Activated naive CD4-positive, alpha-beta T cell treated with anti-CD3 and anti-CD28 coated beads, Interleukin-2, amount 50 U/mL, for 24 hours (primary cell): ENCODE data around the gene DCTN5.
"Not testable (repeated sequence)": the region's sequence is repeated elsewhere in the genome, so short reads cannot be mapped to it uniquely, and the experiment has no call there.

Source experiments
- H3K27ac Mint-ChIP-seq: one replicate; pipeline ENCODE4 v1.8.0; 2021; ENCODE audit warnings: mild to moderate bottlenecking, mixed read lengths
- H3K27me3 Mint-ChIP-seq: one replicate; pipeline ENCODE4 v1.8.0; 2021; ENCODE audit warnings: mixed read lengths
- H3K36me3 Mint-ChIP-seq: one replicate; pipeline ENCODE4 v1.8.0; 2021; ENCODE audit warnings: mixed read lengths
- H3K4me1 Mint-ChIP-seq: one replicate; pipeline ENCODE4 v1.8.0; 2021; ENCODE audit warnings: mixed read lengths
- H3K4me3 Mint-ChIP-seq: one replicate; pipeline ENCODE4 v1.8.0; 2021; ENCODE audit warnings: mild to moderate bottlenecking, mixed read lengths
- H3K9me3 Mint-ChIP-seq: one replicate; pipeline ENCODE4 v1.8.0; 2021; ENCODE audit warnings: mixed read lengths

DCTN5 gene

GRCh38 chr16:23640931-23641765, at the start of gene DCTN5, which contains the start of gene PALB2:
TSS of gene DCTN5 (plus strand) at chr16:23641466. CDS start at chr16:23641543, 77 bp downstream.
TSS of gene PALB2 (minus strand) at chr16:23641310. CDS start at chr16:23641157, 153 bp downstream.
- H3K27ac Mint-ChIP-seq = peak within 1 kb of the TSS; percentile 97
- H3K27me3 Mint-ChIP-seq = no peaks in the 10 kb centered on the region
- H3K4me1 Mint-ChIP-seq = peaks cover 33% of the 10 kb centered on the region
- H3K36me3 Mint-ChIP-seq = peaks cover 12% of the 10 kb centered on the region
- peaks cover 5% of the 10 kb centered on the region for H3K9me3 Mint-ChIP-seq
- peak within 1 kb of the TSS; percentile 94 for H3K4me3 Mint-ChIP-seq

GRCh38 chr16:23594186-23594585, 47.1 kb upstream of the DCTN5 start:
- Mint-ChIP-seq H3K27me3 (no peaks in the 10 kb centered on the region), H3K27ac (no peak overlapping the region), H3K36me3 (peaks cover 8% of the 10 kb centered on the region)

DNA sequence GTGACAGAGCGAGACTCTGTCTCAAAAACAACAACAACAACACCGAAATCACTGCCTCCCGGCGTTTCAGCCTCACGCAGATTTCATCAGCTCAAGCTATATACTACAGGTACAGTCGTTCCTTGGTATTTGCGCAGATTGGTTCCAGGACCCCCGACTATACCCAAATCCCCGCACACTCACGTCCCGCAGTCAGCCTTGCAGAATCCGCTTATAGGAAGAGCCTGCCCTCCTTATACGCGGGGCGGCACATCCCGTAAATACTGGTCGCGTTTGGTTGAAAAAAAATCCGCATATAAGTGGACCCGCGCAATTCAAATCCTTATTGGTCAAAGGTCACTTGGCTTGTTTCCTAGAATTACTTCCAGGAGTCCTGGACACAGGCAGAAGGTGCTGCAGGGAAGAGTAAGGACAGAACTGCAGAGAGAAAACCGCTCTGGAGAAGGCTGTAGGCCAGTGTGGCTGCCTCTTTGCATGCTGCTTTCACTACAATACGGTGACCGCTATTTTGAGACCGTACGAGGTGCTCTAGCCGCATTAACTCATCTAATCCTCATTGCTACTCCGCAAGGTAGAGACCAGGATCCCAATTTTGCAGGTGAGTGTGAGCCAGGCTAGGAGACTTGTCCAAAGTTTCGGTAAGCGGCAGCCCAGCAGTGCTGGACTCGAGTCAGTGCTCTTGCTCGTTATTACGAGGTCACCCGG, 45.9 kb upstream of the DCTN5 start:
- Mint-ChIP-seq H3K36me3 (peaks cover 6% of the 10 kb centered on the region), H3K9me3 (no peaks in the 10 kb centered on the region), H3K27ac (peak overlapping the region; percentile 55), H3K4me3 (peak overlapping the region; percentile 87), H3K4me1 (peaks cover 32% of the 10 kb centered on the region), H3K27me3 (no peaks in the 10 kb centered on the region)

More at GRCh38 chr16:23594186-23594585, 47.1 kb upstream of the DCTN5 start:
- Mint-ChIP-seq H3K4me3 (no peak overlapping the region), H3K9me3 (no peaks in the 10 kb centered on the region), H3K4me1 (peaks cover 36% of the 10 kb centered on the region)

GRCh38 chr16:23595951-23596720, 45.1 kb upstream of the DCTN5 start, which contains the start of gene NDUFAB1:
TSS of gene NDUFAB1 (minus strand) at chr16:23596316. CDS start at chr16:23596290, 26 bp downstream.
- Mint-ChIP-seq H3K36me3 (peaks cover 4% of the 10 kb centered on the region), H3K9me3 (no peaks in the 10 kb centered on the region), H3K4me3 (peak within 1 kb of the TSS; percentile 87), H3K27me3 (no peaks in the 10 kb centered on the region), H3K4me1 (peaks cover 28% of the 10 kb centered on the region), H3K27ac (peak within 1 kb of the TSS; percentile 80)

GRCh38 chr16:23597003-23597756, 44.1 kb upstream of the DCTN5 start:
- Mint-ChIP-seq H3K4me1 (peaks cover 20% of the 10 kb centered on the region), H3K27ac (peak overlapping the region; percentile 55), H3K4me3 (peak overlapping the region; percentile 52), H3K36me3 (peaks cover 4% of the 10 kb centered on the region), H3K27me3 (no peaks in the 10 kb centered on the region), H3K9me3 (no peaks in the 10 kb centered on the region)

DNA sequence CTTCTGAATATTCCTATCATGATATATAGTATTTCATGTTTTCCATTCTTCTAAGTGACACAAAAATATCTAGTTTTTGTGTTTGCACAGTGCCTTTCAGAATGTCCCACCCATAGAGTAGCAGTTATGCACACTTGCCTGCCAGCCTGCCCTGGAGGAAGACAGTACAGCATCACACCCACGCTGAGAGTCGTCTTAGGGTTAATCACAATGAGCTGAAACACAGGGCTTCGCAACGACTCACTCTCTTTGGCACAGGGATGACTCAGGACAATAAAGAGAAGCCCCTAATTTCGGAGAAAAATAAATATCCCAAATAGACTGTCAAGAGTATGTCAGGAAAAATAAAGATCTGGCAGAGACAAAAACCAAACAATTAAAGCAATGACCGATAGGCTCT, 33.5 kb upstream of the DCTN5 start:
- no peaks in the 10 kb centered on the region for H3K9me3 Mint-ChIP-seq
- H3K4me3 Mint-ChIP-seq = no peak overlapping the region
- H3K27ac Mint-ChIP-seq = no peak overlapping the region
- H3K27me3 Mint-ChIP-seq = no peaks in the 10 kb centered on the region
- H3K4me1 Mint-ChIP-seq = no peaks in the 10 kb centered on the region
- H3K36me3 Mint-ChIP-seq = peaks cover 6% of the 10 kb centered on the region

- Mint-ChIP-seq H3K27me3 (no peaks in the 10 kb centered on the region), H3K36me3 (peaks cover 6% of the 10 kb centered on the region), H3K4me1 (no peaks in the 10 kb centered on the region), H3K4me3 (no peak overlapping the region), H3K9me3 (no peaks in the 10 kb centered on the region), H3K27ac (no peak overlapping the region)
Observed at GRCh38 chr16:23608194-23608593, 33.1 kb upstream of the DCTN5 start.

DNA sequence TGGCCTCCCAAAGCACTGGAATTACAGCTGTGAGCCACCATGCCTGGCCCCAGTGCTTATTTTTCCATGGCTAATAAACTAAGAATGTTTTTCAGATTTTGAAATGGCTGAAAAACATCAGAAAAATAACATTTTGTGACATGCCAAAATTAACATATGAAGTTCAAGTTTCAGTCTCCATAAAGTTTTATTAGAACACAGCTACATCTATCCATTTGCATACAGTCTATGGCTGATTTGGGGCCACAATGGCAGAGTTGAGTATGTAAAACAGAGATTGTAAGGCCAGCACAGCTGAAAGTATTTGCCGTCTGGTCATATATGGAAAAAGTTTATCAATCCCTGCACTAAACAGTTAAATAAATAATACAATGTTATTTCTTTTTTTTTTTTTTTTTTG, 31.3 kb upstream of the DCTN5 start:
- H3K27me3 Mint-ChIP-seq = no peaks in the 10 kb centered on the region
- no peak overlapping the region for H3K27ac Mint-ChIP-seq
- H3K9me3 Mint-ChIP-seq = no peaks in the 10 kb centered on the region
- peaks cover 6% of the 10 kb centered on the region for H3K36me3 Mint-ChIP-seq
- no peak overlapping the region for H3K4me3 Mint-ChIP-seq
- no peaks in the 10 kb centered on the region for H3K4me1 Mint-ChIP-seq

GRCh38 chr16:23610905-23611304, 30.4 kb upstream of the DCTN5 start:
- not testable (repeated sequence) for H3K27ac Mint-ChIP-seq, H3K4me1 Mint-ChIP-seq, H3K27me3 Mint-ChIP-seq, H3K9me3 Mint-ChIP-seq, H3K36me3 Mint-ChIP-seq, H3K4me3 Mint-ChIP-seq

DNA sequence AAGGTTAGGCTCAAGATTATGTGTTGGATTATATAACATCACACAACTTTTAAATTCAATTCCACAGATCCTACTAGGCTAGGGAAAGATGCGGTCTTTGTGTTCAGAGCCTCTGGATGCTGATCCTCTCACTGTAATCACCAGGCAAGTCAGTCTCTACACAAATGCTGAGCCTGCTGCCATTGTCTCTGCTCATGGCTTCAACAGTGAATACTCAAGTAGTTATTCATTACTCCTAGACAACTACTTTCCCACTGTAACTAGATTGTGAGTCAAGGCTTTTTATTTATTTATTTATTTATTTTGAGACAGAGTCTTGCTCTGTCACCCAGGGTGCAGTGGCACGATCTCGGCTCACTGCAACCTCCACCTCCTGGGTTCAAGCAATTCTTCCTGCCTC, 29.3 kb upstream of the DCTN5 start:
- Mint-ChIP-seq H3K9me3 (no peaks in the 10 kb centered on the region), H3K4me3 (no peak overlapping the region), H3K36me3 (peaks cover 7% of the 10 kb centered on the region), H3K27ac (no peak overlapping the region), H3K4me1 (no peaks in the 10 kb centered on the region), H3K27me3 (no peaks in the 10 kb centered on the region)

- H3K36me3 Mint-ChIP-seq = peaks cover 10% of the 10 kb centered on the region
- no peaks in the 10 kb centered on the region for H3K9me3 Mint-ChIP-seq
- no peaks in the 10 kb centered on the region for H3K27me3 Mint-ChIP-seq
- no peaks in the 10 kb centered on the region for H3K4me1 Mint-ChIP-seq
- H3K4me3 Mint-ChIP-seq = no peak overlapping the region
- no peak overlapping the region for H3K27ac Mint-ChIP-seq
Observed at GRCh38 chr16:23615805-23616204, 25.5 kb upstream of the DCTN5 start.

DNA sequence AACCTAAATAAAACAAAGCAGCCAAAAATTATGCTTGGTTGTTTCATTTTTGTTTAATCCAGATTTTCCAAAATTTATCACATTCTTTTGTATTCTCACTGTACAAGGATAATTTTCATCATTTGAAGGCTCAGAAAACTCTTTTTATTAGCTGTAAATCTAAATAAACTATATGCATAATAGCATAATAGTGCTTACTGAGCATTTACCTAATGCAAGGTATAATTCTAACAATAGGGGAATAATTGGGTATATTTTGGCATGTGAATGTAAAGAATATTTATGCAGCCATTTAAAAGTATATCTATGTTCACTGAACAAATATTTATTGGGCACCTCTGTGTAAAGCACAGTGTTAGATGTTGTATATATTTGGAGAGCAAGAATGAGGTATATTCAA, 17.2 kb upstream of the DCTN5 start:
- Mint-ChIP-seq H3K4me3 (no peak overlapping the region), H3K27me3 (no peaks in the 10 kb centered on the region), H3K9me3 (no peaks in the 10 kb centered on the region), H3K27ac (no peak overlapping the region), H3K36me3 (peaks cover 11% of the 10 kb centered on the region), H3K4me1 (no peaks in the 10 kb centered on the region)

DNA sequence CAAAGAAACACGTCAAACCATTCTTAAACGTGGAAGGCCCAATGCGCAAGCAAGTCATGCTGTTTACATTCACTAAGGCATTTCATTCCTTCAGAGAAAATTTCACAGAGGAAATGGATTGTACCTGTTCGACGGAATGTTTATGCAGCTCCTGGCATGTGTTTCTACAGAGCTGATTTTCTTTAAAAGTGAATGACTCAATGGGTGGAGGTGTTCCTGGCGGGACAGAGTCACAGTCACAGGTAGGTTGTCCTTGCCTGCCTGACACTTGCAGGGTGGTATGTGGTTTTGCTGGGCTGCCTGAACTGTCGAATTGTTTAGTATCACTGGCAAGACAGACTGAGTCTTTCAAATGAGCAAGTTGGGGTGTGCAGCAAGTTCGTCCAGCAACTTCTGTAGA, 11.8 kb upstream of the DCTN5 start:
- peaks cover 10% of the 10 kb centered on the region for H3K36me3 Mint-ChIP-seq
- no peak overlapping the region for H3K27ac Mint-ChIP-seq
- no peak overlapping the region for H3K4me3 Mint-ChIP-seq

DNA sequence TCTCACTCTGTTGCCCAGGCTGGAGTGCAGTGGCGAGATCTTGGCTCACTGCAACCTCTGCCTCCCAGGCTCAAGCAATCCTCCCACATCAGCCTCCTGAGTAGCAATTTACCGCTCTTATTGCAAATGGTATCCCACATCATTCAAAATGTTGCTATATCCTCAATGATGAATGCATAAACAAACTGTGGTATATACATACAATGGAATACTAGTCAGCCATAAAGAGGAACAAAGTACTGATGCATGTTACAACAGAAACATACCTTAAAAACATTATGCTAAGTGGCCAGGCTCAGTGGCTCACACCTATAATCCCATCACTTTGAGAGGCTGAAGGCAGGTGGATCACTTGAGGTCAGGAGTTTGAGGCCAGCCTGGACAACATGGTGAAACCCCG, 9.4 kb upstream of the DCTN5 start:
- Mint-ChIP-seq H3K4me1 (peaks cover 20% of the 10 kb centered on the region), H3K36me3 (peaks cover 15% of the 10 kb centered on the region)
- H3K27me3 Mint-ChIP-seq, H3K9me3 Mint-ChIP-seq, H3K27ac Mint-ChIP-seq, H3K4me3 Mint-ChIP-seq: not testable (repeated sequence)

More for the DNA sequence above, 11.8 kb upstream of the DCTN5 start:
- Mint-ChIP-seq H3K4me1 (peaks cover 20% of the 10 kb centered on the region), H3K27me3 (no peaks in the 10 kb centered on the region), H3K9me3 (no peaks in the 10 kb centered on the region)

DNA sequence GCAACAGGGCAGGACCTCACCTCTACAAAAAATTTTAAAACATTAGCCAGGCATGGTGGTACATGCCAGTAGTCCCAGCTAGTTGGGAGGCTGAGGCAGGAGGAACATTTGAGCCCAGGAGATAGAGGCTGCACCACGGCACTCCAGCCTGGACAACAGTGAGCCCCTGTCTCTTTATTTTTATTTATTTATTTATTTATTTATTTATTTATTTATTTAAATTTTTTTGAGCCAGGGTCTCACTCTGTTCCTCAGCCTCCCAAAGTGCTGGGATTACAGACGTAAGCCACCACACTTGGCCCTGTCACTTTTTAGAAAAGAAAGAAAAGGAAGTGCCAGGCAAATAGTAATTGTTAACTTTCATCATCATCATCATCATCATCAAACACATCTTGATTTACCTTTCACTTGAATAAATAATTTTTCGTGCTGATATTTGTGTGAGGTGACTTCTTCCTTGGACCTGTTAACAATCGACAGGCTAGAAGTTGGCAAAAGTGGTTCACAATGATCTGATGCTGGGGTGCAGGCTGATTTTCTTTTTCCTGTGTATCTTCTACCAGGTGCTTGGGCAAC, 6.7 kb upstream of the DCTN5 start:
- no peak overlapping the region for H3K27ac Mint-ChIP-seq
- no peaks in the 10 kb centered on the region for H3K9me3 Mint-ChIP-seq
- peaks cover 26% of the 10 kb centered on the region for H3K4me1 Mint-ChIP-seq
- H3K27me3 Mint-ChIP-seq = no peaks in the 10 kb centered on the region
- peaks cover 13% of the 10 kb centered on the region for H3K36me3 Mint-ChIP-seq
- H3K4me3 Mint-ChIP-seq = no peak overlapping the region
